Parathyroid adenoma (tissue), 2 donors: ENCODE data around the gene NPR2.

Experiments used
- H2AFZ ChIP-seq: fragments of 300-600 bp; sonication (generic); one replicate; pipeline ENCODE4 v1.7.0; 2017; ENCODE audit warnings: antibody characterized with exemption, mild to moderate bottlenecking
- H3K27ac ChIP-seq: fragments of 300-600 bp; sonication (generic); one replicate; pipeline ENCODE4 v1.7.0; 2017
- H3K27me3 ChIP-seq: fragments of 300-600 bp; sonication (generic); one replicate; pipeline ENCODE4 v1.7.0; 2017; ENCODE audit warnings: low read length; ENCODE audit not compliant: control insufficient read depth, insufficient read depth
- H3K36me3 ChIP-seq: fragments of 300-600 bp; sonication (generic); one replicate; pipeline ENCODE4 v1.7.0; 2017; ENCODE audit warnings: low read length; ENCODE audit not compliant: control insufficient read depth, insufficient read depth
- H3K4me1 ChIP-seq: fragments of 300-600 bp; sonication (generic); one replicate; pipeline ENCODE4 v1.7.0; 2017; ENCODE audit warnings: control low read depth
- H3K4me2 ChIP-seq: fragments of 300-600 bp; sonication (generic); one replicate; pipeline ENCODE4 v1.7.0; 2017; ENCODE audit warnings: low read length
- H3K4me3 ChIP-seq: fragments of 300-600 bp; sonication (generic); one replicate; pipeline ENCODE4 v1.7.0; 2017; ENCODE audit warnings: low read depth, low read length
- H3K79me2 ChIP-seq: fragments of 300-600 bp; sonication (generic); one replicate; pipeline ENCODE4 v1.7.0; 2017; ENCODE audit warnings: control low read depth
- H3K9ac ChIP-seq: fragments of 300-600 bp; sonication (generic); one replicate; pipeline ENCODE4 v1.7.0; 2017; ENCODE audit warnings: mild to moderate bottlenecking
- H3K9me3 ChIP-seq: fragments of 300-600 bp; sonication (generic); one replicate; pipeline ENCODE4 v1.7.0; 2017; ENCODE audit warnings: low read length; ENCODE audit not compliant: control insufficient read depth
- TF ChIP-seq, protein P1 (sequence below): fragments of 300-600 bp; sonication (generic); IDR thresholded peaks from one replicate; pipeline ENCODE4 v1.7.0; 2017; ENCODE audit warnings: antibody characterized with exemption, mild to moderate bottlenecking
- donor health status: primary hyperparathyroidism.

The NPR2 gene

GRCh38 chr9:35818341-35818740 lies 26.9 kb downstream of the NPR2 start:
- no peak overlapping the region for H3K4me3 ChIP-seq
- peaks cover 8% of the 10 kb centered on the region for H3K4me1 ChIP-seq
- no peak overlapping the region for H2AFZ ChIP-seq
- no peaks in the 10 kb centered on the region for H3K9me3 ChIP-seq
- H3K27me3 ChIP-seq = no peaks in the 10 kb centered on the region
- H3K79me2 ChIP-seq = no peaks in the 10 kb centered on the region
- TF ChIP-seq, protein P1, sequence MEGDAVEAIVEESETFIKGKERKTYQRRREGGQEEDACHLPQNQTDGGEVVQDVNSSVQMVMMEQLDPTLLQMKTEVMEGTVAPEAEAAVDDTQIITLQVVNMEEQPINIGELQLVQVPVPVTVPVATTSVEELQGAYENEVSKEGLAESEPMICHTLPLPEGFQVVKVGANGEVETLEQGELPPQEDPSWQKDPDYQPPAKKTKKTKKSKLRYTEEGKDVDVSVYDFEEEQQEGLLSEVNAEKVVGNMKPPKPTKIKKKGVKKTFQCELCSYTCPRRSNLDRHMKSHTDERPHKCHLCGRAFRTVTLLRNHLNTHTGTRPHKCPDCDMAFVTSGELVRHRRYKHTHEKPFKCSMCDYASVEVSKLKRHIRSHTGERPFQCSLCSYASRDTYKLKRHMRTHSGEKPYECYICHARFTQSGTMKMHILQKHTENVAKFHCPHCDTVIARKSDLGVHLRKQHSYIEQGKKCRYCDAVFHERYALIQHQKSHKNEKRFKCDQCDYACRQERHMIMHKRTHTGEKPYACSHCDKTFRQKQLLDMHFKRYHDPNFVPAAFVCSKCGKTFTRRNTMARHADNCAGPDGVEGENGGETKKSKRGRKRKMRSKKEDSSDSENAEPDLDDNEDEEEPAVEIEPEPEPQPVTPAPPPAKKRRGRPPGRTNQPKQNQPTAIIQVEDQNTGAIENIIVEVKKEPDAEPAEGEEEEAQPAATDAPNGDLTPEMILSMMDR = no peak
- no peak overlapping the region for H3K4me2 ChIP-seq
- H3K27ac ChIP-seq = no peak overlapping the region
- H3K36me3 ChIP-seq = no peaks in the 10 kb centered on the region
- no peak overlapping the region for H3K9ac ChIP-seq

GRCh38 chr9:35820076-35820475 lies 28.7 kb downstream of the NPR2 start:
- Histone ChIP-seq H3K79me2 (no peaks in the 10 kb centered on the region), H3K27me3 (no peaks in the 10 kb centered on the region), H3K36me3 (no peaks in the 10 kb centered on the region), H2AFZ (no peak overlapping the region), H3K4me3 (no peak overlapping the region), H3K4me1 (no peaks in the 10 kb centered on the region), H3K4me2 (no peak overlapping the region), H3K9ac (no peak overlapping the region), H3K27ac (no peak overlapping the region), H3K9me3 (no peaks in the 10 kb centered on the region)
- TF ChIP-seq, protein P1 = no peak

- Histone ChIP-seq H3K9me3 (no peaks in the 10 kb centered on the region), H3K79me2 (no peaks in the 10 kb centered on the region), H3K4me1 (no peaks in the 10 kb centered on the region), H3K27me3 (no peaks in the 10 kb centered on the region), H3K4me2 (no peak overlapping the region), H3K4me3 (no peak overlapping the region), H3K27ac (no peak overlapping the region), H3K9ac (no peak overlapping the region), H3K36me3 (no peaks in the 10 kb centered on the region), H2AFZ (no peak overlapping the region)
- TF ChIP-seq, protein P1 = no peak
Observed at GRCh38 chr9:35822926-35823325, 31.5 kb downstream of the NPR2 start.

DNA sequence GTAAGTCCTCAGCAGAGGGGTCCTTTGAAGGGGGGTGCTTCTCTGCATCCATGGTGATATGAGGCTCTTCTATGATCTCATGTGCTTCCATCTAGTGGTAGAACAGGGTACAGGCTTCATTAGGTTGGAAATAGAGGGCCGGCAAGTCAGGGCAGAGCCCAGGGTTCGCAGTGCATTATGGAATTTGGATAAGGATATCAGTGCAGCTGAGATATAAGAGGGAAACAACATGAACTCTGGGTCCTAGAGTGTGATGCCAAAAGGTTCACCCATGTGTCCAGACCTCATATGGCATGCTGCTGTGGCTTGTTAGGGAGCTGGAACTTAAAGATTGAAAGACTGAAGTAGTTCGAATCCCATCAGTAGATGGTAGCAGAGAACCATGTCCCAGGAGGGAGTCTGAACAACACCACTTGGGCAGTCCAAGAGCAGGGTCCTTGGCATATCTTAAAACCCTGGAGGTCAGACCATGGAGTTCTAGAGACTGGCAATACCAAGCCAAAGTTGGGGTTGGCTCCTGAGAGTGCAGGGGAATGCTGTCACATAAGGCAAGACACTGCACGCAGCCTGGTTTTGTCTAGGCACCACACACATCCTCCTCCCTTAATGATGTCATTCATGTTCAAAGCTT lies 34.8 kb downstream of the NPR2 start:
- H2AFZ ChIP-seq = peak overlapping the region; percentile 64
- TF ChIP-seq, protein P1 = peak; percentile 53
- H3K4me2 ChIP-seq = no peak overlapping the region
- peaks cover 2% of the 10 kb centered on the region for H3K4me1 ChIP-seq
- no peaks in the 10 kb centered on the region for H3K27me3 ChIP-seq
- no peak overlapping the region for H3K4me3 ChIP-seq
- H3K9ac ChIP-seq = no peak overlapping the region
- no peak overlapping the region for H3K27ac ChIP-seq
- H3K79me2 ChIP-seq = peaks cover 3% of the 10 kb centered on the region
- H3K36me3 ChIP-seq = no peaks in the 10 kb centered on the region
- H3K9me3 ChIP-seq = no peaks in the 10 kb centered on the region

GRCh38 chr9:35827486-35827885 lies 36.1 kb downstream of the NPR2 start:
- peaks cover 3% of the 10 kb centered on the region for H3K79me2 ChIP-seq
- H3K27ac ChIP-seq = no peak overlapping the region
- H3K4me2 ChIP-seq = no peak overlapping the region
- no peak overlapping the region for H3K4me3 ChIP-seq
- H3K27me3 ChIP-seq = no peaks in the 10 kb centered on the region
- TF ChIP-seq, protein P1 = no peak
- H3K9ac ChIP-seq = no peak overlapping the region
- H2AFZ ChIP-seq = no peak overlapping the region
- H3K36me3 ChIP-seq = no peaks in the 10 kb centered on the region
- H3K4me1 ChIP-seq = peaks cover 2% of the 10 kb centered on the region
- H3K9me3 ChIP-seq = no peaks in the 10 kb centered on the region
